HEK293T (cell line): ENCODE results near the gene DENND11.
A peak's percentile ranks its signal among the peaks of the same experiment; 100 is the strongest.

ENCODE experiments used
- CTCF ChIA-PET: fragments of 350-600 bp; formaldehyde crosslinking; extraction: SDS; loops from one replicate; lab custom pipeline; 2021; ENCODE audit warnings: antibody characterized with exemption, inconsistent platforms; lab: Yijun Ruan, JAX
- POLR2A ChIA-PET: fragments of 350-600 bp; formaldehyde crosslinking; extraction: SDS; loops from one replicate; lab custom pipeline; 2020; ENCODE audit warnings: antibody characterized with exemption, inconsistent platforms; lab: Yijun Ruan, JAX
- DNase-seq: peaks from one replicate; pipeline ENCODE4 v3.0.0; 2012; ENCODE audit warnings: mixed read lengths; ENCODE audit errors: extremely low spot score
- ARNT ChIP-seq: fragments of 450-650 bp; IDR thresholded peaks from 2 replicates; pipeline ENCODE4 v1.6.1; 2017; ENCODE audit warnings: mild to moderate bottlenecking
- BHLHE40 ChIP-seq: fragments of 450-650 bp; IDR thresholded peaks from 2 replicates; pipeline ENCODE4 v1.6.1; 2016; ENCODE audit warnings: mild to moderate bottlenecking, moderate library complexity, borderline replicate concordance
- CTBP1 ChIP-seq: fragments of 450-650 bp; IDR thresholded peaks from 2 replicates; pipeline ENCODE4 v1.6.1; 2016; ENCODE audit warnings: borderline replicate concordance
- ELF4 ChIP-seq: fragments of 450-650 bp; IDR thresholded peaks from 2 replicates; pipeline ENCODE4 v1.6.1; 2017; ENCODE audit warnings: antibody characterized with exemption
- FOXA1 ChIP-seq: fragments of 450-650 bp; IDR thresholded peaks from 2 replicates; pipeline ENCODE4 v1.6.1; 2016; ENCODE audit warnings: mild to moderate bottlenecking
- FOXK2 ChIP-seq: fragments of 450-650 bp; IDR thresholded peaks from 2 replicates; pipeline ENCODE4 v1.6.1; 2016; ENCODE audit warnings: mild to moderate bottlenecking
- FOXM1 ChIP-seq: fragments of 450-650 bp; IDR thresholded peaks from 2 replicates; pipeline ENCODE4 v1.6.1; 2017; ENCODE audit warnings: mild to moderate bottlenecking, borderline replicate concordance
- HDGF ChIP-seq: fragments of 450-650 bp; IDR thresholded peaks from 2 replicates; pipeline ENCODE4 v1.6.1; 2017; ENCODE audit warnings: antibody characterized with exemption, borderline replicate concordance
- L3MBTL2 ChIP-seq: fragments of 450-650 bp; conservative IDR thresholded peaks from 2 replicates; pipeline ENCODE4 v1.6.1; 2016; ENCODE audit warnings: mild to moderate bottlenecking
- LEF1 ChIP-seq: fragments of 450-650 bp; IDR thresholded peaks from 2 replicates; pipeline ENCODE4 v1.6.1; 2017; ENCODE audit warnings: mild to moderate bottlenecking, borderline replicate concordance
- NFRKB ChIP-seq: fragments of 450-650 bp; IDR thresholded peaks from 2 replicates; pipeline ENCODE4 v1.6.1; 2016; ENCODE audit warnings: mild to moderate bottlenecking, moderate library complexity
- PKNOX1 ChIP-seq: fragments of 450-650 bp; IDR thresholded peaks from 2 replicates; pipeline ENCODE4 v1.6.1; 2016
- SP1 ChIP-seq: fragments of 450-650 bp; IDR thresholded peaks from 2 replicates; pipeline ENCODE4 v1.6.1; 2017
- SUZ12 ChIP-seq: fragments of 450-650 bp; IDR thresholded peaks from 2 replicates; pipeline ENCODE4 v1.6.1; 2016; ENCODE audit warnings: mild to moderate bottlenecking
- TARDBP ChIP-seq: fragments of 450-650 bp; IDR thresholded peaks from 2 replicates; pipeline ENCODE4 v1.6.1; 2016
- ZNF384 ChIP-seq: fragments of 450-650 bp; IDR thresholded peaks from 2 replicates; pipeline ENCODE4 v1.6.1; 2016

Gene DENND11

GRCh38 chr7:141700296-141700847, 1.6 kb downstream of the DENND11 start:
- no peak for DNase-seq
- CTCF ChIA-PET = interaction anchor here (0.7 to 1.0 kb wide), 2 partner anchors 9 to 89 kb away, joined by 3 read pairs; no protein-coding TSS in a partner anchor
- no peak for TF ChIP-seq SP1
- TF ChIP-seq ELF4 = no peak
- no peak for TF ChIP-seq FOXA1
- peak; percentile 72 for TF ChIP-seq ZNF384
- POLR2A ChIA-PET = interaction anchor here (1.1 to 1.3 kb wide), 2 partner anchors 15 to 17 kb away, joined by 3 read pairs; no protein-coding TSS in a partner anchor

GRCh38 chr7:141699860-141700259, 2.1 kb downstream of the DENND11 start:
- DNase-seq = no peak
- ChIA-PET CTCF (interaction anchor here (0.5 to 1.0 kb wide), 3 partner anchors 9 to 89 kb away, joined by 3 read pairs; no protein-coding TSS in a partner anchor), POLR2A (interaction anchor here (1.1 kb wide), 1 partner anchor 16 kb away, joined by 3 read pairs; no protein-coding TSS in a partner anchor)
- TF ChIP-seq BHLHE40 (no peak), FOXK2 (no peak), TARDBP (no peak), ARNT (no peak), CTBP1 (no peak), ZNF384 (no peak)

GRCh38 chr7:141698247-141699015, 3.5 kb downstream of the DENND11 start:
- DNase-seq = no peak
- CTCF ChIA-PET = interaction anchor here (0.8 to 1.5 kb wide), 2 partner anchors 38 to 45 kb away, joined by 3 to 7 read pairs; no protein-coding TSS in a partner anchor
- POLR2A ChIA-PET = interaction anchor here (1.2 to 3.5 kb wide), 3 partner anchors 9 to 40 kb away, joined by 3 to 15 read pairs (median 5); partner anchors contain the start of gene SSBP1
- TF ChIP-seq PKNOX1 (no peak), CTBP1 (no peak), TARDBP (no peak), ZNF384 (no peak), BHLHE40 (no peak), SP1 (no peak), FOXA1 (no peak), LEF1 (no peak), HDGF (no peak), SUZ12 (no peak), L3MBTL2 (no peak), FOXK2 (no peak), ARNT (no peak), NFRKB (no peak), ELF4 (no peak), FOXM1 (no peak)

GRCh38 chr7:141697211-141697871, 4.6 kb downstream of the DENND11 start:
- ChIA-PET POLR2A (interaction anchor here (3.5 kb wide), 1 partner anchor 41 kb away, joined by 15 read pairs; the partner anchor contains the start of gene SSBP1), CTCF (no interaction called here)
- no peak for DNase-seq
- TF ChIP-seq ZNF384 (no peak), FOXA1 (no peak), ARNT (no peak)

GRCh38 chr7:141696348-141696747, 5.6 kb downstream of the DENND11 start:
- CTCF ChIA-PET = interaction anchor here (0.5 to 0.7 kb wide), 4 partner anchors 41 to 128 kb away, joined by 3 to 4 read pairs (median 3); partner anchors contain the start of gene SSBP1
- TF ChIP-seq CTBP1 = no peak
- TF ChIP-seq FOXM1 = no peak
- TF ChIP-seq SUZ12 = no peak
- TF ChIP-seq FOXK2 = no peak
- TF ChIP-seq ELF4 = no peak
- no peak for TF ChIP-seq PKNOX1
- TF ChIP-seq ZNF384 = no peak
- no peak for TF ChIP-seq HDGF
- no peak for TF ChIP-seq LEF1
- TF ChIP-seq ARNT = no peak
- TF ChIP-seq FOXA1 = no peak
- no peak for TF ChIP-seq TARDBP
- TF ChIP-seq NFRKB = no peak
- TF ChIP-seq SP1 = no peak
- no peak for TF ChIP-seq BHLHE40
- no peak for TF ChIP-seq L3MBTL2
- POLR2A ChIA-PET = interaction anchor here (0.9 to 3.5 kb wide), 3 partner anchors 11 to 42 kb away, joined by 3 to 15 read pairs (median 3); partner anchors contain the start of gene SSBP1
- DNase-seq = no peak

GRCh38 chr7:141695803-141696289, 6.1 kb downstream of the DENND11 start:
- CTCF ChIA-PET = interaction anchor here (0.7 kb wide), 2 partner anchors 41 to 42 kb away, joined by 3 read pairs; partner anchors contain the start of gene SSBP1
- POLR2A ChIA-PET = interaction anchor here (0.9 to 3.5 kb wide), 3 partner anchors 10 to 43 kb away, joined by 3 to 15 read pairs (median 3); partner anchors contain the start of gene SSBP1
- TF ChIP-seq BHLHE40 (no peak), HDGF (no peak), FOXK2 (no peak), NFRKB (no peak), SUZ12 (no peak)
- no peak for DNase-seq
